Activated CD4-positive, CD25-positive, alpha-beta regulatory T cell treated with anti-CD3 and anti-CD28 coated beads, Interleukin-2, amount 50 U/mL, for 72 hours (primary cell): ENCODE data around the gene SRC.

ENCODE experiments used
- DNase-seq: peaks from one replicate; pipeline ENCODE4 v3.0.0; 2021

Gene SRC

GRCh38 chr20:37397954-37398749 is 52.2 kb downstream of the SRC start:
- DNase-seq, result no peak

GRCh38 chr20:37398750-37399621 is 53.0 kb downstream of the SRC start:
- DNase-seq, result no peak

DNA sequence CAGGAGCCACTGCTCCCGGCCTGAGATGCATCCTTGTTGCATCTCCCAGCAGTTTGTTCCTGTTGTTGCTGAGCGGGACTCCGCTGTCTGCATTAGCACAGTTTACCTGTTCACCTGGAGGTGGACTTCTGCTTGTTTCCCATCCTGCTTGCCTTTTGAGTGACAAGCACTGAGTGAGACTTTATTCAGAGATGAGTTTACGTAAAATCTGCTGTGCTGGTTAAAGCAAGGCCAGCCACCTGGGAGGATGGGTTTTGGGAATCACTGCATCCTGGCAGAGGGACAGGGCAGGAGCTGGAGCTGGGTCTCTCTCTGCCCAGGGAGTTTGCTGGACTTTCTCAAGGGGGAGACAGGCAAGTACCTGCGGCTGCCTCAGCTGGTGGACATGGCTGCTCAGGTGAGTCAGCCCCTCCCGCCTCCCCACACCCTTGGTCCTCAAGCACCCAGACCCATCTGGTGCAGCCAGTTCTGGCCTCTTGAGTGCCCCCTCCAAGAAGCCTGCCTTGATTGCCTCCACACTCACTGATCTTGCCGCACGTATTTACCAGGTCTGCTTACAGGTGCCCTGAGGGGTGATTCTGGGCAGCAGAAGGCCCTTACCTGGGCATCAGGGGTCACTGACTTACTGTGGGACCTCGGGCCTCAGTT is 55.5 kb downstream of the SRC start:
- DNase-seq, result no peak

- no peak for DNase-seq
These were observed 56.2 kb downstream of the SRC start for GRCh38 chr20:37401930-37402675.

DNA sequence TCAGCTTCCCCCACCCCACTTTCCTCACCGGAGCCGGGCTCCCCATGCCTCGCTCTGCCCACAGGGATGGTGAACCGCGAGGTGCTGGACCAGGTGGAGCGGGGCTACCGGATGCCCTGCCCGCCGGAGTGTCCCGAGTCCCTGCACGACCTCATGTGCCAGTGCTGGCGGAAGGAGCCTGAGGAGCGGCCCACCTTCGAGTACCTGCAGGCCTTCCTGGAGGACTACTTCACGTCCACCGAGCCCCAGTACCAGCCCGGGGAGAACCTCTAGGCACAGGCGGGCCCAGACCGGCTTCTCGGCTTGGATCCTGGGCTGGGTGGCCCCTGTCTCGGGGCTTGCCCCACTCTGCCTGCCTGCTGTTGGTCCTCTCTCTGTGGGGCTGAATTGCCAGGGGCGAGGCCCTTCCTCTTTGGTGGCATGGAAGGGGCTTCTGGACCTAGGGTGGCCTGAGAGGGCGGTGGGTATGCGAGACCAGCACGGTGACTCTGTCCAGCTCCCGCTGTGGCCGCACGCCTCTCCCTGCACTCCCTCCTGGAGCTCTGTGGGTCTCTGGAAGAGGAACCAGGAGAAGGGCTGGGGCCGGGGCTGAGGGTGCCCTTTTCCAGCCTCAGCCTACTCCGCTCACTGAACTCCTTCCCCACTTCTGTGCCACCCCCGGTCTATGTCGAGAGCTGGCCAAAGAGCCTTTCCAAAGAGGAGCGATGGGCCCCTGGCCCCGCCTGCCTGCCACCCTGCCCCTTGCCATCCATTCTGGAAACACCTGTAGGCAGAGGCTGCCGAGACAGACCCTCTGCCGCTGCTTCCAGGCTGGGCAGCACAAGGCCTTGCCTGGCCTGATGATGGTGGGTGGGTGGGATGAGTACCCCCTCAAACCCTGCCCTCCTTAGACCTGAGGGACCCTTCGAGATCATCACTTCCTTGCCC is 57.4 kb downstream of the SRC start:
- DNase-seq, result no peak

GRCh38 chr20:37404461-37404890 is 58.5 kb downstream of the SRC start:
- DNase-seq, result no peak

GRCh38 chr20:37405351-37405897 is 59.5 kb downstream of the SRC start:
- no peak for DNase-seq

DNA sequence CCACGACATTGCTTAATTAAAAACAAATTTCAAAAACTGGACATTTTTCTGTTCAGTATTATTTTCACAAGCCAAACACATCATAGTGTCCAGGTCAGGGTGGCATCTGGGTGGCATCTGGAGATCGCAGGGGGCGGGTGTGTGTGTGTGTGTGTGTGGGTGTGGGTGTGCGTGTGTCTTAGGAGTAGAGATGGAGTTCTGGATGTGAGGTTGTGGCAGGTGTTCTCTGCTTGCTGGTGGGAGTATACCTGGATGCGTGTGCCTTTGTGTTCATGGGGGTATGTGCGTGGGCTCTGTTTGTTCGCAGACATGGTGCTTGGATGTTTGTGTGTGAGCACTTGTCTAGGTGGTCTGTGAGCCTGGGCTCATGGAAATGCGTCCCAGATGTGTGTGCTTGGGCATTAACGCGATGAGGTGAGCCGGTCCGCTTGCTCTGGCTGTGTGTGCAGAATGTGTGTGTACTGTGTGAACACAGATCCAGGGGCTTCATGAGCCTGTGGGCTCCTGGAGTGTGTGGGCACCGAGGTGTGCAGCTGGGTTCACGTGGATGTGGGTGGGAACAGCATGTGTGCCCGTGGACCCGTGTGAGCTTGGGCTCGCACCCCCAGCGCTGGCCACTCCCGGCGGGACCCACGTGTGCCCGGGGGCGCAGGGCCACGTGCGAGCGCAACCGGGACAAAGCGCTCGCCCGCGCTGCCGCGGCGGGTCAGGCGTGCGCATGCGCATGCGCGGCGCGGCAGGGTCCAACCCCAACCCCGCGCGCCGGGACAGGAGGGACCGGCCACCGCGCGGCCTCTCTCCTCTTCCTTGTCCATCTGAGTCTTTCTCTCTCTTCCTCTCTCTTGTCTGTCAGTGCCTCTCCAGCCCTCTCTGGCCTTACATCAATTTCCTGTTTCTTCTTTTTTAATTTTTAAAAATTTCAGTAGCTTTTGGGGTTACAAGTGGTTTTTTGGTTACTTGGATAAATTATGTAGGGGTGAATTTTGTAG is 60.4 kb downstream of the SRC start:
- DNase-seq, result peak; percentile 48

- DNase-seq, result no peak
These were observed 61.2 kb downstream of the SRC start for GRCh38 chr20:37407019-37407566.

- DNase-seq, result no peak
These were observed 61.6 kb downstream of the SRC start for GRCh38 chr20:37407573-37408002.

DNA sequence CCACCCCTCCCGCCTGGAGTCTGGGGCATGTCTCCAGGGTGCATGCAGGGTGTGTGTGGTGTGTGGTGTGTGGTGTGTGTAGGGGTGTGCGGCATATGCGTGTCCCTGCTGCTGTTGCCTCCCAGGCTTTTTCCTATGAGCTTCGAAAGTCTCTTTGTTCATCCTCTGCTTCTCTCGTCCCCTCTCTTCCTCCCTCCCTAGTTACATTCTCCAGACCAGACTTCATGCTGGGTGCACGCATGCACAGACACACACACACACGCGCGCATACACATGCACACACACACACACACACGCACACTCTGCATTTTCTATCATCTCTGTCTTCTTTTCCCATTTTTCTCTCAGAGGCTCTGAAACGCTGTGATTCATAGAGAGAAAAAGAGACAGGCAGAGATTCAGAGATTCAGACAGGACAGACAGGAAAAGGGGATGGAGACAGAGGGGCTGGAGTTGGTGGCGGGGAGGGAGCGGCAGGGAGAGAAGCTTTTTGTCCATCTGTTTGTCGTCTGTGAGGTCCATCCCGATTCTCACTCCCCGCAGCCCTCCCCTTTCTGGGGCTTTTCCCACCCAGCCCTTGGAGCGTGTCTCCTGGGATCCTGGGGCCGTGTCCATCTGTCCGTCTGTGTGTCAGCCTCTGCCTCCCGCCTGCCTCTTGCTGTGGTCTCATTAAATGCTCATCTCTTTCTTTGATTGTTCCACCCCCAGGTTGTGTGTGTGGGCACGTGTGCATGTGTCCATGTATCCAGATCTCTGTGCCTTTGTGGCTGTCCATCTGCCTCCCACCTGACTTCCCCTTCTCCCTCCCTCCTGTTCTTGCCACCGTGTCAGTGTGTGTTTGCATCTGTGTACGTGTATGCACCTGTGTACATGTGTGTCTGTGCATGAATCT is 62.6 kb downstream of the SRC start:
- DNase-seq, result no peak

DNA sequence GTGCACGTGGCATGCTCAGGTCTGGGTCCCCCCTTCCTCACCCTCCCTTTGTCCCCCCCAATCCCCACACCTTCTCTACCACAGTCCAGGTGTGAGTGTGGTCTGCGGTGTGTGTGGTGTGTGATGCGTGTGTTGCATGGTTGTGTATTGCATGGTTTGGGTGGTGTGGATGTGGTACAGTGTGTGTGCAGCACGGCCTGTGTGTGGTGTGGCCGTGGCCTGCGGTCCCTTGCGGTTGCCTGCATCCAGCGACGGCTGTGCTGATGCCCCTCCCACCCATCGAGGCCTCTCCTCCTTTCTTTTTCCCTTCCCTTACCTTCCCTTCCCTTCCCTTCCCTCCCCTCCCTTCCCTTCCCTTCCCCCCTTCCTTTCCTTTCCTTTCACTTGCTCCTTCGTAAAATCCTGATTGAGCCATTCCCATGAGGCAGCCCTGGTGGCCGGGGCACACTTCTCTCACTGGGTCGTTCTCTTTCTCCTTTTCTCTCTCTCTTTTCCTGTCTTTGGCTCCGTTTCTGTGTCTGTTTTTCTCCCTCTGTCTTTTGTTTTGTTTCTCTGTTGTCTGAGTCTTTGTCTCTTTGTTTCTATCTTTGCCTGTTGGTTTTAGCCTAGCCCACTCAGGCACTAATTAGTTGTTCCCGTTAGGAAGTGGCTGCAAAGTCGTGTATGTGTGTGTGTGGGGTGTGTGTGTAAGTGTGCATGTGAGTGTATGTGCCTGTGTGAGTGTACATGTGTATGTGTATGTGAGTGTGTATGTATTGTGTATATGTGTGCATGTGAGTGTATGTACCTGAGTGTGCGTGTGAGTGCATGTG is 65.7 kb downstream of the SRC start:
- DNase-seq, result no peak

DNA sequence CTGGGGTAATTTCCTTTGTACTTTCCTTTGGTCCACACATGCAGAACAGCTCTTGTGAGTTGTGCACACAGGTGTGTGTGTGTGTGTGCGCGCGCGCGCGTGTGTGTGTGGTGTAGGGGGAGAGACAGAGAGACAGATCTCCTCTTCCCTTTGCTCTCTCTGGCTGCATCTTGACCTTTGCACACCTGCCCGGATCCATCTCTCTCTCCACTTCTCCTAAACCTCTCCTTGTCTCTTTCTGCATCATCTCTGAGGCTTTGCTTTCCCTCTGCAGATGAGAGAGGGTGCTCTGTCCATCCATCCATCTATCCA is 67.0 kb downstream of the SRC start:
- DNase-seq, result no peak

GRCh38 chr20:37413379-37413778 is 67.4 kb downstream of the SRC start:
- DNase-seq, result no peak

- no peak for DNase-seq
These were observed 68.5 kb downstream of the SRC start for GRCh38 chr20:37414224-37415035.

GRCh38 chr20:37415118-37416085 is 69.5 kb downstream of the SRC start:
- DNase-seq, result no peak
